Measurements from ENCODE around the gene FOXRED2. TPM values are rescaled to one million over a fixed set of nuclear protein-coding genes. Genes with fewer than 3 reads are reported as not detected.

Gene FOXRED2
- total RNA-seq, 2 donors from 2014 or later: 28.3 to 33.3 TPM

GRCh38 chr22:36447632-36448031, 59.2 kb downstream of the FOXRED2 start:
- Mint-ChIP-seq H3K9me3 (no peaks in the 10 kb centered on the region), H3K36me3 (ENCODE audit: low read depth) (no peaks in the 10 kb centered on the region), H3K4me3 (no peak overlapping the region), H3K4me1 (peaks cover 16% of the 10 kb centered on the region), H3K27me3 (ENCODE audit: insufficient read depth) (no peaks in the 10 kb centered on the region), H3K27ac (no peak overlapping the region)
- no peaks in the 10 kb centered on the region for H3K27me3 ChIP-seq (ENCODE audit: control insufficient read depth, insufficient read depth, low read length, poor library complexity, severe bottlenecking)
- H3K36me3 ChIP-seq (ENCODE audit: control insufficient read depth, insufficient read depth, low read length): no peaks in the 10 kb centered on the region
- no peaks in the 10 kb centered on the region for H3K9me3 ChIP-seq (ENCODE audit: control insufficient read depth, low read length)
- no peak for DNase-seq
- no peak overlapping the region for H3K4me3 ChIP-seq (ENCODE audit: low read length)
- H3K4me1 ChIP-seq (ENCODE audit: control insufficient read depth, insufficient read depth, low read length): no peaks in the 10 kb centered on the region
- no peak for TF ChIP-seq CTCF (conservative IDR thresholded peaks at IDR 0.05)
- no peak overlapping the region for H3K9ac ChIP-seq (ENCODE audit: extremely low read depth, low read length, poor library complexity, severe bottlenecking)
- WGBS, 2 experiments (ENCODE audit: insufficient coverage in 1 of 2, insufficient read length in 1 of 2): 88 to 100% methylated on average over 1 to 2 of the region's 2 CpGs
- no peak overlapping the region for H3K27ac ChIP-seq (ENCODE audit: low read depth, low read length)

- no peak overlapping the region for H3K27ac ChIP-seq (ENCODE audit: low read depth, low read length)
- no peak overlapping the region for H3K27ac Mint-ChIP-seq
- H3K4me1 Mint-ChIP-seq: peaks cover 12% of the 10 kb centered on the region
- 90 to 92% methylated on average over 8 of the region's 8 CpGs for WGBS, 2 experiments (ENCODE audit: insufficient coverage in 1 of 2, insufficient read length in 1 of 2)
- no peaks in the 10 kb centered on the region for H3K9me3 ChIP-seq (ENCODE audit: control insufficient read depth, low read length)
- no peak overlapping the region for H3K4me3 ChIP-seq (ENCODE audit: low read length)
- no peaks in the 10 kb centered on the region for H3K4me1 ChIP-seq (ENCODE audit: control insufficient read depth, insufficient read depth, low read length)
- no peaks in the 10 kb centered on the region for H3K36me3 Mint-ChIP-seq (ENCODE audit: low read depth)
- TF ChIP-seq CTCF (conservative IDR thresholded peaks at IDR 0.05): no peak
- H3K9me3 Mint-ChIP-seq: no peaks in the 10 kb centered on the region
- H3K27me3 Mint-ChIP-seq (ENCODE audit: insufficient read depth): no peaks in the 10 kb centered on the region
- DNase-seq: peak; percentile 64
- no peaks in the 10 kb centered on the region for H3K36me3 ChIP-seq (ENCODE audit: control insufficient read depth, insufficient read depth, low read length)
- H3K4me3 Mint-ChIP-seq: no peak overlapping the region
- H3K9ac ChIP-seq (ENCODE audit: extremely low read depth, low read length, poor library complexity, severe bottlenecking): no peak overlapping the region
- H3K27me3 ChIP-seq (ENCODE audit: control insufficient read depth, insufficient read depth, low read length, poor library complexity, severe bottlenecking): no peaks in the 10 kb centered on the region
Measured at GRCh38 chr22:36445158-36445668, 61.6 kb downstream of the FOXRED2 start.

- Histone ChIP-seq H3K4me1 (ENCODE audit: control insufficient read depth, insufficient read depth, low read length) (no peaks in the 10 kb centered on the region), H3K36me3 (ENCODE audit: control insufficient read depth, insufficient read depth, low read length) (no peaks in the 10 kb centered on the region), H3K4me3 (ENCODE audit: low read length) (no peak overlapping the region), H3K27ac (ENCODE audit: low read depth, low read length) (no peak overlapping the region), H3K9ac (ENCODE audit: extremely low read depth, low read length, poor library complexity, severe bottlenecking) (no peak overlapping the region), H3K27me3 (ENCODE audit: control insufficient read depth, insufficient read depth, low read length, poor library complexity, severe bottlenecking) (no peaks in the 10 kb centered on the region), H3K9me3 (ENCODE audit: control insufficient read depth, low read length) (no peaks in the 10 kb centered on the region)
- H3K4me3 Mint-ChIP-seq: no peak overlapping the region
- no peak for TF ChIP-seq CTCF (conservative IDR thresholded peaks at IDR 0.05)
- DNase-seq: peak; percentile 76
- H3K4me1 Mint-ChIP-seq: peaks cover 9% of the 10 kb centered on the region
- WGBS, 2 experiments (ENCODE audit: insufficient coverage in 1 of 2, insufficient read length in 1 of 2): 62 to 67% methylated on average over 6 to 8 of the region's 8 CpGs
- H3K36me3 Mint-ChIP-seq (ENCODE audit: low read depth): no peaks in the 10 kb centered on the region
- peak overlapping the region; percentile 77 for H3K27ac Mint-ChIP-seq
- H3K27me3 Mint-ChIP-seq (ENCODE audit: insufficient read depth): no peaks in the 10 kb centered on the region
- no peaks in the 10 kb centered on the region for H3K9me3 Mint-ChIP-seq
Measured at GRCh38 chr22:36443198-36443770, 63.6 kb downstream of the FOXRED2 start.
